Measurements from ENCODE around the gene AGPAT2. TPM values are rescaled to one million over a fixed set of nuclear protein-coding genes. Genes with fewer than 3 reads are reported as not detected.

The AGPAT2 gene
- total RNA-seq, 1 experiment from 2014 or later, result 40.4 TPM

GRCh38 chr9:136660971-136661550, 26.2 kb downstream of the AGPAT2 start:
- CTCF ChIA-PET, result interaction anchor here (0.6 kb wide), 1 partner anchor 425 kb away, joined by 3 read pairs; no protein-coding TSS in a partner anchor
- no TSS peak for BruUV-seq (replicated peaks)
- intact Hi-C loops (cut with micrococcal nuclease; ENCODE audit: unreplicated experiment), result no loop called here
- no peak overlapping the region for H3K4me3 Mint-ChIP-seq (ENCODE audit: low read depth, unreplicated experiment)
- no peaks in the 10 kb centered on the region for H3K4me1 Mint-ChIP-seq (ENCODE audit: low read depth, unreplicated experiment)
- H3K27ac Mint-ChIP-seq (ENCODE audit: unreplicated experiment), result no peak overlapping the region
- H3K27me3 Mint-ChIP-seq (ENCODE audit: unreplicated experiment), result peaks cover 22% of the 10 kb centered on the region
- H3K36me3 Mint-ChIP-seq (ENCODE audit: insufficient read depth, unreplicated experiment), result no peaks in the 10 kb centered on the region
- no peak for DNase-seq
- H3K9me3 Mint-ChIP-seq (ENCODE audit: low read depth, unreplicated experiment), result no peaks in the 10 kb centered on the region
- no peak for TF ChIP-seq CTCF (IDR thresholded peaks at IDR 0.05; ENCODE audit: unreplicated experiment)

- no peak for DNase-seq
- no peaks in the 10 kb centered on the region for H3K36me3 Mint-ChIP-seq (ENCODE audit: insufficient read depth, unreplicated experiment)
- no peaks in the 10 kb centered on the region for H3K4me1 Mint-ChIP-seq (ENCODE audit: low read depth, unreplicated experiment)
- CTCF ChIA-PET, result no interaction called here
- no peak for TF ChIP-seq CTCF (IDR thresholded peaks at IDR 0.05; ENCODE audit: unreplicated experiment)
- intact Hi-C loops (cut with micrococcal nuclease; ENCODE audit: unreplicated experiment), result no loop called here
- no peak overlapping the region for H3K4me3 Mint-ChIP-seq (ENCODE audit: low read depth, unreplicated experiment)
- H3K9me3 Mint-ChIP-seq (ENCODE audit: low read depth, unreplicated experiment), result no peaks in the 10 kb centered on the region
- peaks cover 22% of the 10 kb centered on the region for H3K27me3 Mint-ChIP-seq (ENCODE audit: unreplicated experiment)
- BruUV-seq (replicated peaks), result no TSS peak
- H3K27ac Mint-ChIP-seq (ENCODE audit: unreplicated experiment), result no peak overlapping the region
Measured at GRCh38 chr9:136659861-136660784, 27.1 kb downstream of the AGPAT2 start.

GRCh38 chr9:136658849-136659535, 28.3 kb downstream of the AGPAT2 start:
- no peak overlapping the region for H3K4me3 Mint-ChIP-seq (ENCODE audit: low read depth, unreplicated experiment)
- H3K27me3 Mint-ChIP-seq (ENCODE audit: unreplicated experiment), result peaks cover 22% of the 10 kb centered on the region
- DNase-seq, result no peak
- CTCF ChIA-PET, result no interaction called here
- BruUV-seq (replicated peaks), result no TSS peak
- no peak overlapping the region for H3K27ac Mint-ChIP-seq (ENCODE audit: unreplicated experiment)
- no peaks in the 10 kb centered on the region for H3K9me3 Mint-ChIP-seq (ENCODE audit: low read depth, unreplicated experiment)
- H3K36me3 Mint-ChIP-seq (ENCODE audit: insufficient read depth, unreplicated experiment), result no peaks in the 10 kb centered on the region
- intact Hi-C loops (cut with micrococcal nuclease; ENCODE audit: unreplicated experiment), result no loop called here
- no peaks in the 10 kb centered on the region for H3K4me1 Mint-ChIP-seq (ENCODE audit: low read depth, unreplicated experiment)
- TF ChIP-seq CTCF (IDR thresholded peaks at IDR 0.05; ENCODE audit: unreplicated experiment), result no peak

GRCh38 chr9:136657974-136658848, 29.0 kb downstream of the AGPAT2 start:
- DNase-seq, result no peak
- no TSS peak for BruUV-seq (replicated peaks)
- intact Hi-C loops (cut with micrococcal nuclease; ENCODE audit: unreplicated experiment), result no loop called here
- no peaks in the 10 kb centered on the region for H3K36me3 Mint-ChIP-seq (ENCODE audit: insufficient read depth, unreplicated experiment)
- H3K4me3 Mint-ChIP-seq (ENCODE audit: low read depth, unreplicated experiment), result no peak overlapping the region
- CTCF ChIA-PET, result no interaction called here
- no peak overlapping the region for H3K27ac Mint-ChIP-seq (ENCODE audit: unreplicated experiment)
- H3K4me1 Mint-ChIP-seq (ENCODE audit: low read depth, unreplicated experiment), result no peaks in the 10 kb centered on the region
- TF ChIP-seq CTCF (IDR thresholded peaks at IDR 0.05; ENCODE audit: unreplicated experiment), result no peak
- H3K27me3 Mint-ChIP-seq (ENCODE audit: unreplicated experiment), result peaks cover 22% of the 10 kb centered on the region
- H3K9me3 Mint-ChIP-seq (ENCODE audit: low read depth, unreplicated experiment), result no peaks in the 10 kb centered on the region

All from Calu3 (cell line).